Gastroesophageal sphincter (tissue), 4 donors: ENCODE data around the gene CTNND2. TPM values are rescaled to one million over a fixed set of nuclear protein-coding genes. Genes with fewer than 3 reads are reported as not detected.
"Not testable (repeated sequence)": the region's sequence is repeated elsewhere in the genome, so short reads cannot be mapped to it uniquely, and the experiment has no call there.

Source experiments
- ATAC-seq: fragments of 150-250 bp; one replicate; pipeline ENCODE4 v1.9.1; 2016; ENCODE audit warnings: mild to moderate bottlenecking, moderate library complexity
- H3K27ac ChIP-seq, 4 donors: fragments of 200-600 bp; sonication (generic) in 3 of 4; 1 replicate in 3 of 4; 2 replicates in 1 of 4; pipeline ENCODE4 v1.5.1; 2016 to 2019
- H3K27me3 ChIP-seq: fragments of 200-600 bp; sonication (generic); one replicate; pipeline ENCODE4 v1.5.1; 2019
- H3K36me3 ChIP-seq, 2 donors: fragments of 200-600 bp; sonication (generic); one replicate each; pipeline ENCODE4 v1.5.1; 2019; ENCODE audit warnings: control low read depth in 1 of 2
- H3K4me1 ChIP-seq, 3 donors: fragments of 200-600 bp; sonication (generic); 1 replicate in 2 of 3; 2 replicates in 1 of 3; pipeline ENCODE4 v1.5.1; 2016 to 2019; ENCODE audit warnings: control low read depth in 2 of 3
- H3K4me3 ChIP-seq, 2 donors: fragments of 200-600 bp; sonication (generic); one replicate each; pipeline ENCODE4 v1.5.1; 2019; ENCODE audit warnings: mild to moderate bottlenecking in 1 of 2, moderate library complexity in 1 of 2
- H3K9me3 ChIP-seq, 3 donors: fragments of 200-600 bp; sonication (generic); one replicate each; pipeline ENCODE4 v1.5.1; 2017 to 2019; ENCODE audit warnings: control low read depth in 2 of 3
- EP300 ChIP-seq: sonication (generic); formaldehyde crosslinking; IDR thresholded peaks from one replicate; pipeline ENCODE4 v1.6.1; 2017; ENCODE audit warnings: antibody characterized with exemption, mild to moderate bottlenecking
- POLR2A ChIP-seq, 2 donors: fragments of 450-650 bp; IDR thresholded peaks; one replicate each; pipeline ENCODE4 v1.6.1; 2017; ENCODE audit warnings: antibody characterized with exemption in 2 of 2, mild to moderate bottlenecking in 2 of 2, moderate library complexity in 1 of 2
- POLR2AphosphoS5 ChIP-seq: sonication (generic); formaldehyde crosslinking; IDR thresholded peaks from one replicate; pipeline ENCODE4 v1.6.1; 2017; ENCODE audit warnings: antibody characterized with exemption
- WGBS, 2 donors: methylation state at CpG; one replicate each; pipeline ENCODE4 v1.1.5; 2018; ENCODE audit warnings: low coverage in 1 of 2; 5-methylcytosine and 5-hydroxymethylcytosine counted together
- total RNA-seq, 4 donors: library from RNA; depleted of rRNA; stranded (reverse); fragments of >200 nt; gene quantifications; one replicate each; pipeline ENCODE4 v1.1.0, GENCODE V29; 2016
- TF ChIP-seq, protein P1 (sequence below), 4 experiments: fragments of 200-600 bp in 2 of 4; fragments of 450-650 bp in 2 of 4; sonication (generic) in 1 of 4; IDR thresholded peaks; one replicate each; pipeline ENCODE4 v1.5.1; 2017 to 2019; ENCODE audit warnings: antibody characterized with exemption in 4 of 4, mild to moderate bottlenecking in 2 of 4, moderate library complexity in 2 of 4

Gene CTNND2
- total RNA-seq, 4 donors from 2014 or later: 0.40 to 3.1 (median 1.9) TPM

DNA sequence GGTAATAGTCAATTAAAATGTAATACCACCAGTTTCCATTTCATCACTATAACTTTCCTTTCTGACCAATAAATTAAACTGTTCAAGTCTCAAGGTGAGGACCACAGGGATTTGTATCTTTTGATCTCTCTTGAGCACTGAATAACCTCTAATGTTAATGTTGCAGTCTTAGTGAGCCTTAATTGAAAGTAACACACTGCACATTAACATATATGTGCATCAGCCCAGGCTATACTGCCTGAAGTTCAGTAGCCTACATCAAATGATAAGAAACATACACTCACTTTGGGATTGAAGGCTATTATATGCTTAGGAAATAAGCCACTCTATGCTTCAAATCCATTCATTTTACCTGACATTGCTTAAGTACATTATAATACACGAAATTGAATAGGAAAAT is 832.2 kb downstream of the CTNND2 start:
- ATAC-seq: no peak
- no peak overlapping the region for H3K4me3 ChIP-seq
- H3K36me3 ChIP-seq: no peaks in the 10 kb centered on the region
- WGBS, 2 donors: 45 to 61% methylated on average over 1 of the region's 1 CpG
- H3K27ac ChIP-seq: no peak overlapping the region
- H3K4me1 ChIP-seq: no peaks in the 10 kb centered on the region
- TF ChIP-seq EP300 (no peak), POLR2A (IDR thresholded peaks at IDR 0.05) (no peak), POLR2AphosphoS5 (no peak)
- TF ChIP-seq, protein P1, sequence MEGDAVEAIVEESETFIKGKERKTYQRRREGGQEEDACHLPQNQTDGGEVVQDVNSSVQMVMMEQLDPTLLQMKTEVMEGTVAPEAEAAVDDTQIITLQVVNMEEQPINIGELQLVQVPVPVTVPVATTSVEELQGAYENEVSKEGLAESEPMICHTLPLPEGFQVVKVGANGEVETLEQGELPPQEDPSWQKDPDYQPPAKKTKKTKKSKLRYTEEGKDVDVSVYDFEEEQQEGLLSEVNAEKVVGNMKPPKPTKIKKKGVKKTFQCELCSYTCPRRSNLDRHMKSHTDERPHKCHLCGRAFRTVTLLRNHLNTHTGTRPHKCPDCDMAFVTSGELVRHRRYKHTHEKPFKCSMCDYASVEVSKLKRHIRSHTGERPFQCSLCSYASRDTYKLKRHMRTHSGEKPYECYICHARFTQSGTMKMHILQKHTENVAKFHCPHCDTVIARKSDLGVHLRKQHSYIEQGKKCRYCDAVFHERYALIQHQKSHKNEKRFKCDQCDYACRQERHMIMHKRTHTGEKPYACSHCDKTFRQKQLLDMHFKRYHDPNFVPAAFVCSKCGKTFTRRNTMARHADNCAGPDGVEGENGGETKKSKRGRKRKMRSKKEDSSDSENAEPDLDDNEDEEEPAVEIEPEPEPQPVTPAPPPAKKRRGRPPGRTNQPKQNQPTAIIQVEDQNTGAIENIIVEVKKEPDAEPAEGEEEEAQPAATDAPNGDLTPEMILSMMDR (IDR thresholded peaks at IDR 0.05): no peak
- H3K27me3 ChIP-seq: no peaks in the 10 kb centered on the region
- H3K9me3 ChIP-seq: no peaks in the 10 kb centered on the region

DNA sequence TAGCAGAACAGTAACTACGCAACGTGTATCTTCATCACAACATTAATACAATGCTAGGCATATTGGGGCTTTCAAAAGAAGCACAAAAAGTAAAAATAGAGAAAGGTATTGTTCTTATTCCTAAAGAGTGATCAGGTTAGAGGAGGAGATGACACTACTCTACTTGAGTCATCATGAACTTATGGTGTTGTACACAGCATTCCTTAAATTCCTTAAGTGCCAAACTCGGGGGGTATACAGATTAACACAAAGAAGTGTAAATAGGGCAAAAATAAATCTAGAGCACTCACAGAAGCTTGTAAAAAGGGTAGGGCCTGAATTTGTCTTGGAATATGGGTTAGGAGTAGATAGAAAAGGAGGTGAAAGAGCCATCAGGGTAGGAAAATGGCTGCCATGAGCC is 835.2 kb downstream of the CTNND2 start:
- H3K4me1 ChIP-seq: no peaks in the 10 kb centered on the region
- TF ChIP-seq EP300 (no peak), POLR2AphosphoS5 (no peak), POLR2A (IDR thresholded peaks at IDR 0.05) (no peak)
- TF ChIP-seq, protein P1 (IDR thresholded peaks at IDR 0.05): no peak
- H3K36me3 ChIP-seq: no peaks in the 10 kb centered on the region
- no peak overlapping the region for H3K4me3 ChIP-seq
- no peaks in the 10 kb centered on the region for H3K9me3 ChIP-seq
- 81 to 85% methylated on average over 2 to 3 of the region's 3 CpGs for WGBS, 2 donors
- H3K27ac ChIP-seq: no peak overlapping the region
- no peak for ATAC-seq
- H3K27me3 ChIP-seq: peaks cover 3% of the 10 kb centered on the region

GRCh38 chr5:11065723-11066122 is 838.5 kb downstream of the CTNND2 start:
- 85% methylated on average over 1 of the region's 1 CpG; no CpG with 5 or more reads in 1 of the 2 donors for WGBS, 2 donors
- H3K36me3 ChIP-seq, H3K9me3 ChIP-seq, ATAC-seq, H3K27ac ChIP-seq, H3K4me1 ChIP-seq, H3K27me3 ChIP-seq, H3K4me3 ChIP-seq: not testable (repeated sequence)

- TF ChIP-seq POLR2AphosphoS5 (no peak), POLR2A (IDR thresholded peaks at IDR 0.05) (no peak), EP300 (no peak)
- TF ChIP-seq, protein P1 (IDR thresholded peaks at IDR 0.05): no peak
- no peaks in the 10 kb centered on the region for H3K4me1 ChIP-seq
- H3K36me3 ChIP-seq: no peaks in the 10 kb centered on the region
- no peaks in the 10 kb centered on the region for H3K9me3 ChIP-seq
- no peak overlapping the region for H3K4me3 ChIP-seq
- H3K27ac ChIP-seq: no peak overlapping the region
- H3K27me3 ChIP-seq: peaks cover 3% of the 10 kb centered on the region
- ATAC-seq: no peak
- WGBS, 2 donors: 74 to 78% methylated on average over 3 to 4 of the region's 4 CpGs
Observed at GRCh38 chr5:11064763-11065450, 839.3 kb downstream of the CTNND2 start.

DNA sequence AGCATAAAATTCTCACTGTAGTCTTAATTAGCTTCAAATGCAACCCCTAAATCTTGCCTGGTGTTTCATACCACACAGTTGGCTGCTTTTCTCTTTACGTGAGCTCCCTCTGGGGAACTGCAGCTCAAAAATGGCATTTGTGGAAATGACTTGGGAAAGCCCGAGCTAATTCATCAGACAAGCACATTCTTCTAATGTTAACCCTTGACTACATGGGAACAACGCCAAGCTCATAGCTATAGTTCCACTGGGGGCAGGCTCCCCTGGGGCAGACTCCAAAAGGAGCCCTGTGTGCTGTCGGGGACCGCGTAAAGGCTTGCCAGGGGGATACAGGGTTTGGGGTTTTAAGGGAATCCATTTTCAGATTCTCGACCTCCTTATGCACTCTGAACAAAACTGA is 841.8 kb downstream of the CTNND2 start:
- Histone ChIP-seq H3K4me3 (no peak overlapping the region), H3K9me3 (no peaks in the 10 kb centered on the region), H3K4me1 (no peaks in the 10 kb centered on the region), H3K27me3 (peaks cover 3% of the 10 kb centered on the region), H3K27ac (no peak overlapping the region), H3K36me3 (no peaks in the 10 kb centered on the region)
- no peak for ATAC-seq
- 21 to 22% methylated on average over 3 to 4 of the region's 7 CpGs for WGBS, 2 donors
- TF ChIP-seq EP300: no peak
- TF ChIP-seq POLR2AphosphoS5: no peak
- TF ChIP-seq, protein P1 (IDR thresholded peaks at IDR 0.05): no peak
- no peak for TF ChIP-seq POLR2A (IDR thresholded peaks at IDR 0.05)
